Breast epithelium (tissue), 4 donors: ENCODE measurements around the gene SMARCAL1. TPM values are rescaled to one million over a fixed set of nuclear protein-coding genes. Genes with fewer than 3 reads are reported as not detected.

Source experiments
- DNase-seq, 2 donors: peaks; one replicate each; pipeline ENCODE4 v3.0.0-alpha.2; 2019; ENCODE audit warnings: low spot score in 2 of 2
- H3K27ac ChIP-seq, 2 donors: fragments of 200-600 bp; sonication (generic) in 1 of 2; one replicate each; pipeline ENCODE4 v1.5.1; 2016 to 2019; ENCODE audit warnings: mild to moderate bottlenecking in 1 of 2
- H3K27me3 ChIP-seq, 2 donors: fragments of 200-600 bp; sonication (generic) in 1 of 2; one replicate each; pipeline versions ENCODE4 v1.5.1 to v1.6.0; 2017 to 2019; ENCODE audit warnings: control low read depth in 1 of 2, mild to moderate bottlenecking in 1 of 2
- H3K36me3 ChIP-seq: fragments of 200-600 bp; one replicate; pipeline ENCODE4 v1.5.1; 2019
- H3K4me1 ChIP-seq, 2 donors: fragments of 200-600 bp; sonication (generic); one replicate each; pipeline ENCODE4 v1.5.1; 2016 to 2019; ENCODE audit warnings: control low read depth in 1 of 2
- H3K4me3 ChIP-seq, 3 donors: fragments of 200-600 bp; sonication (generic); 1 replicate in 2 of 3; 2 replicates in 1 of 3; pipeline ENCODE4 v1.5.1; 2016 to 2019; ENCODE audit warnings: mild to moderate bottlenecking in 3 of 3, moderate library complexity in 2 of 3
- H3K9me3 ChIP-seq, 2 donors: fragments of 200-600 bp; sonication (generic) in 1 of 2; one replicate each; pipeline ENCODE4 v1.5.1; 2016 to 2019; ENCODE audit warnings: control low read depth in 1 of 2
- POLR2A ChIP-seq: fragments of 450-650 bp; IDR thresholded peaks from one replicate; pipeline ENCODE4 v1.6.1; 2016; ENCODE audit warnings: antibody characterized with exemption, mild to moderate bottlenecking, moderate library complexity
- POLR2AphosphoS5 ChIP-seq, 3 donors: sonication (generic); formaldehyde crosslinking; IDR thresholded peaks; one replicate each; pipeline ENCODE4 v1.6.1; 2017; ENCODE audit warnings: antibody characterized with exemption in 3 of 3
- intact Hi-C: fragments of 100-400 bp; cut with DNase I; formaldehyde crosslinking; loops from one replicate; pipeline ENCODE4 v1.15.1; 2023; ENCODE audit warnings: low total_unique reads
- total RNA-seq, 3 donors: library from RNA; depleted of rRNA; stranded (reverse); fragments of >200 nt; gene quantifications; one replicate each; pipeline ENCODE4 v1.1.0, GENCODE V29; 2016
- TF ChIP-seq, protein P1 (sequence below), 3 donors: fragments of 450-650 bp; IDR thresholded peaks; one replicate each; pipeline ENCODE4 v1.5.1; 2016 to 2017; ENCODE audit warnings: antibody characterized with exemption in 3 of 3, mild to moderate bottlenecking in 3 of 3, moderate library complexity in 3 of 3

The SMARCAL1 gene
- total RNA-seq, 3 donors from 2014 or later: 12.0 to 28.1 (median 20.6) TPM

DNA sequence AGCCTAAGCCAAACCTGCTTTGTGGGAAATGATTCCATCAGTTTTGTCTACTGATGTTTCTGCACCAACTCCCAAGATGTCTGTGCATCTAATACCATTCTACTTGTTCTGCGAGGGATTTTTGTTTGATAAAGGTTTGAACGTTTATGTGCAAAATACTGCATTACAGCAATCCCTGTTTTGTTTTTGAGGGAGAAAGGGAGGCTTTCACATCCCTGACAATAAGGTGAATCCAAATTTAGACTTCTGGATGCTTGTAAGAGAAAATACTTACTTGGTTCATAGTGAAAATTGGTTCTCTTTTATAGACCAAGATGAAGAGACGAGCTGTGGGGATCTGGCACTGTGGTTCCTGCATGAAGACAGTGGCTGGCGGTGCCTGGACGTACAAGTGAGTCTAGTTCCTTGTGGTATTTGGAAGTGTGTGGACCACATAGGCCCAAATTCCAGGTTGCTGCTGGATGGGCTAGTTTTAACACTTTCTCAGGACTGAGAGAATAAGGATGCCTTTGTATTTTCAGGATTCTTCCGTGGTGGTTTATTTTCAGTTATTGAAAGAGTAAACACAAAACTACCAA lies 87.4 kb downstream of the SMARCAL1 start:
- no peak for DNase-seq
- H3K27me3 ChIP-seq: no peaks in the 10 kb centered on the region
- peak overlapping the region; percentile 86 to 90 for H3K27ac ChIP-seq
- intact Hi-C loops: no loop called here
- H3K4me1 ChIP-seq: peaks cover 0 to 8% of the 10 kb centered on the region in 2 donors
- TF ChIP-seq, protein P1, sequence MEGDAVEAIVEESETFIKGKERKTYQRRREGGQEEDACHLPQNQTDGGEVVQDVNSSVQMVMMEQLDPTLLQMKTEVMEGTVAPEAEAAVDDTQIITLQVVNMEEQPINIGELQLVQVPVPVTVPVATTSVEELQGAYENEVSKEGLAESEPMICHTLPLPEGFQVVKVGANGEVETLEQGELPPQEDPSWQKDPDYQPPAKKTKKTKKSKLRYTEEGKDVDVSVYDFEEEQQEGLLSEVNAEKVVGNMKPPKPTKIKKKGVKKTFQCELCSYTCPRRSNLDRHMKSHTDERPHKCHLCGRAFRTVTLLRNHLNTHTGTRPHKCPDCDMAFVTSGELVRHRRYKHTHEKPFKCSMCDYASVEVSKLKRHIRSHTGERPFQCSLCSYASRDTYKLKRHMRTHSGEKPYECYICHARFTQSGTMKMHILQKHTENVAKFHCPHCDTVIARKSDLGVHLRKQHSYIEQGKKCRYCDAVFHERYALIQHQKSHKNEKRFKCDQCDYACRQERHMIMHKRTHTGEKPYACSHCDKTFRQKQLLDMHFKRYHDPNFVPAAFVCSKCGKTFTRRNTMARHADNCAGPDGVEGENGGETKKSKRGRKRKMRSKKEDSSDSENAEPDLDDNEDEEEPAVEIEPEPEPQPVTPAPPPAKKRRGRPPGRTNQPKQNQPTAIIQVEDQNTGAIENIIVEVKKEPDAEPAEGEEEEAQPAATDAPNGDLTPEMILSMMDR (IDR thresholded peaks at IDR 0.05): no peak
- TF ChIP-seq POLR2AphosphoS5 (IDR thresholded peaks at IDR 0.05): no peak
- H3K9me3 ChIP-seq: no peaks in the 10 kb centered on the region
- H3K4me3 ChIP-seq: peak overlapping the region; percentile 64 to 75 (median 75)
- no peaks in the 10 kb centered on the region for H3K36me3 ChIP-seq

DNA sequence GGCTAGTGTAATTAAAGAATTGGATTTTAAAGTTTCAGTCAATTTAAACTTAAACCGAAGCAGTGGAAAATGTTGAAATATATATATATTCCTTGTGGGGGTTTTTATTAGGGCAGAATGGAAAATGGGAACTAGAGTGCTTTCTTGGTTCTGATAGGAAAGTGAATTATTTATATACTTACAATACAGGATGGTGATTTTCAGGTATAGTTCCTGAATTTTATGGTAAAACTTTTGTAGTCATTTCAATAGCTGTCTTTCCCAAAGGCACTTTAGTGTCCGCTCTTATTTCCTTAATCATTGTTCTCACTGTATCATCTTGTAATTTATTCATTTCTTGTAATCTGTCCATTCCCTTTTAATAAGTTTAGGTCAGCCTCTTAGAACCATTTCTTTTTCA lies 88.3 kb downstream of the SMARCAL1 start:
- H3K9me3 ChIP-seq: no peaks in the 10 kb centered on the region
- no peaks in the 10 kb centered on the region for H3K36me3 ChIP-seq
- H3K27ac ChIP-seq: no peak overlapping the region
- intact Hi-C loops: no loop called here
- H3K4me1 ChIP-seq: peaks cover 0 to 8% of the 10 kb centered on the region in 2 donors
- H3K4me3 ChIP-seq: peak overlapping the region in 2 of 3 donors; percentile 75
- DNase-seq: no peak
- TF ChIP-seq, protein P1 (IDR thresholded peaks at IDR 0.05): no peak
- TF ChIP-seq POLR2AphosphoS5 (IDR thresholded peaks at IDR 0.05) (no peak), POLR2A (no peak)
- no peaks in the 10 kb centered on the region for H3K27me3 ChIP-seq

DNA sequence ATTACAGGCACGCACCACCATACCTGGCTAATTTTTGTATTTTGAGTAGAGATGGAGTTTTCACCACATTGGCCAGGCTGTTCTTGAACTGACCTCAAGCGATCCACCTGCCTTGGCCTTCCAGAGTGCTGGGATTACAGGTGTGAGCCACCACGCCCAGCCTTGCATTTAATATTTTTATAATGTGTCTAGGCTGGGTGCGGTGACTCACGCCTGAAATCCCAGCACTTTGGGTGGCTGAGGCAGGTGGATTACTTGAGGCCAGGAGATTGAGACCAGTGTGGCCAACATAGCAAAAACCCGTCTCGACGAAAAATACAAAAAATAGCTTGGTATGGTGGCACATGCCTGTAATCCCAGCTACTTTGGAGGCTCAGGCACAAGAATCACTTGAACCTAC lies 89.6 kb downstream of the SMARCAL1 start:
- no peaks in the 10 kb centered on the region for H3K27me3 ChIP-seq
- H3K36me3 ChIP-seq: no peaks in the 10 kb centered on the region
- peaks cover 0 to 8% of the 10 kb centered on the region in 2 donors for H3K4me1 ChIP-seq
- H3K9me3 ChIP-seq: no peaks in the 10 kb centered on the region
- H3K4me3 ChIP-seq: no peak overlapping the region
- DNase-seq: no peak
- intact Hi-C loops: no loop called here
- TF ChIP-seq POLR2AphosphoS5 (IDR thresholded peaks at IDR 0.05): no peak
- no peak for TF ChIP-seq POLR2A
- TF ChIP-seq, protein P1 (IDR thresholded peaks at IDR 0.05): no peak
- no peak overlapping the region for H3K27ac ChIP-seq

DNA sequence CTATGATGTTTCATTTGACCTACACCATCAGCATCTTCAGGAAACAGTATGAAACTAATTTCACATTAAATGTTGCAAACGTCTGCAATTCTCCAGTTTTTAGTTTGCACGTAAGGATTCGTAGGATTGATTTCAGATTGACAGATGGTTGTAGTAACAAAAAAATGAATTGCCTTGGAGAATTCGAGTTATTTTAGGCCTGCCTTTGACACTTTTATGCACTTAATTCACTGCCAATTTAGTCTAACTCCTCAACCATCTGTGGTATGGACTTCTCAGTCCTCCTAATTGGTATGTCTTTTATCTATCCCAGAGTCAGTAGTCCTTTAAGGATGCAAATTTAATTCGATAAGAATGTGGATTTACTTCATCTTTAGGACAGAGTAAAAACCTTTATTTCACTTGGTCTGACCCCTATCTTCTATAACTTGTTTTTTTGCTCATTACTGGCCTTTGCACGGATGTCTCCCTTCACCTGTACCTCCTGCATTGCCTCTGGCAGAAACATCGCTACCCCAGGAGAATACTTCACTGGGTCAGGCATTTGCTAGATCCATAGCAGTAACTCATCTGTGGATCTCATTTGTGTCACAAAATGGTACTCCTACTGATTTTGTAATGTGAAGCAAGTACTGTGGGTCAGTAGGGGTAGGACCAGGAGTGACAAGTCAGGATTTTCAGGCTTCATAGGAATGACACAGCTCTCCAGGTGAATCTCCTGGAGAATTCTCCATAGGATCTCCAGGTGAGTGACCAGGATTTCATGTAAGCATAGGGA lies 90.3 kb downstream of the SMARCAL1 start:
- no peak overlapping the region for H3K27ac ChIP-seq
- H3K27me3 ChIP-seq: no peaks in the 10 kb centered on the region
- intact Hi-C loops: no loop called here
- no peak overlapping the region for H3K4me3 ChIP-seq
- peaks cover 0 to 8% of the 10 kb centered on the region in 2 donors for H3K4me1 ChIP-seq
- DNase-seq: no peak
- TF ChIP-seq POLR2AphosphoS5 (IDR thresholded peaks at IDR 0.05) (no peak), POLR2A (no peak)
- TF ChIP-seq, protein P1 (IDR thresholded peaks at IDR 0.05): no peak
- no peaks in the 10 kb centered on the region for H3K9me3 ChIP-seq
- no peaks in the 10 kb centered on the region for H3K36me3 ChIP-seq

DNA sequence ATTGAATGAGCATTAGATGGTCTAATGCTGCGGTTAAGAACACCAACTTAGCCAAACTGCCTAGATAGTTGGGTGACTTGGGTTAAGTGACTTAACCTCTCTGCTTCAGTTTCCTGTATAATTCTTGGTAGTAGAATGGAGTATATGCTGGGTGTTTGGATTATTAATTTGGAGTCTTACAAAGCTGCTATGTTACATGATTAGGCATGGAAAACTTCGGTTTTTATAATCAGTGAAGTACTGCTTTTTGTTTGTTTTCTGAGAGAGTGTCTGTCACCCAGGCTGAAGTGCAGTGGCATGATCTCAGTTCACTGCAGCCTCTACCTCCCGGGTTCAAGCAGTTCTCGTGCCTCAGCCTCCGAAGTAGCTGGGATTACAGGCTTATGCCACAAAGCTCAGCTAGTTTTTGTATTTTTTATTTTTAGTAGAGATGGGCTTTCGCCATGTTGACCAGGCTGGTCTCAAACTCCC lies 90.9 kb downstream of the SMARCAL1 start:
- no peak overlapping the region for H3K4me3 ChIP-seq
- no peaks in the 10 kb centered on the region for H3K9me3 ChIP-seq
- H3K36me3 ChIP-seq: no peaks in the 10 kb centered on the region
- H3K27me3 ChIP-seq: no peaks in the 10 kb centered on the region
- H3K27ac ChIP-seq: no peak overlapping the region
- H3K4me1 ChIP-seq: peaks cover 0 to 8% of the 10 kb centered on the region in 2 donors
- DNase-seq: no peak
- intact Hi-C loops: no loop called here
- TF ChIP-seq, protein P1 (IDR thresholded peaks at IDR 0.05): no peak
